ENCODE results near the gene DNAJA4.
"Not testable (repeated sequence)": the region's sequence is repeated elsewhere in the genome, so short reads cannot be mapped to it uniquely, and the experiment has no call there.

Gene DNAJA4

DNA sequence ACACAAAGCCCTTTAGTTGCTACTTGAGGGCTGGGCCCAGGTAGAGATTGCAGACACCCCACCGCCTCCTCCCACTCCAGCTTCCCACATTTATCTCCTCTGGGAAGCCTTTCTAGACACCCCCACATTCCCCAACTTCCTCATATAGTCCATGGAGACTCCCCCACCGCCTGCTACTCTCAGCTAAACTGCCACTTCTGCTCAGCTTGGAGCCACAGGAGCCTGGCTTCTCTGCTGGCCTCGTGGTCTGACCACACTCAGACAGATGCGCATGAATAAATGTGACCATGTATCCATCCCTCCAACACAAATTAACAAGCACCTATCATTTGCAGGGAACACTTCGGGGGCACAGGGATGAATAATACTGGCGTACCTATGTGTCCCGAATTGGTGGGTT lies 19.5 kb upstream of the DNAJA4 start:
- no peak for DNase-seq

DNA sequence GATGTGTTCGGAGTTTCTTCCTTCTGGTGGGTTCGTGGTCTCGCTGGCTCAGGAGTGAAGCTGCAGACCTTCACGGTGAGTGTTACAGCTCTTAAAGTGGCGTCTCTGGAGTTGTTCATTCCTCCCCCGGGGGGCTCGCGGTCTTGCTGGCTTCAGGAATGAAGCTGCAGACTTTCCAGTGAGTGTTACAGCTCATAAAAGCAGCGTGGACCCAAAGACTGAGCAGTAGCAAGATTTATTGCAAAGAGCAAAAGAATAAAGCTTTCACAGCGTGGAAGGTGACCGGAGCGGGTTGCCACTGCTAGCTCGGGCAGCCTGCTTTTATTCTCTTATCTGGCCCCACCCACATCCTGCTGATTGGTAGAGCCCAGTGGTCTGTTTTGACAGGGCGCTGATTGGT lies 19.0 kb upstream of the DNAJA4 start:
- DNase-seq: not testable (repeated sequence)

DNA sequence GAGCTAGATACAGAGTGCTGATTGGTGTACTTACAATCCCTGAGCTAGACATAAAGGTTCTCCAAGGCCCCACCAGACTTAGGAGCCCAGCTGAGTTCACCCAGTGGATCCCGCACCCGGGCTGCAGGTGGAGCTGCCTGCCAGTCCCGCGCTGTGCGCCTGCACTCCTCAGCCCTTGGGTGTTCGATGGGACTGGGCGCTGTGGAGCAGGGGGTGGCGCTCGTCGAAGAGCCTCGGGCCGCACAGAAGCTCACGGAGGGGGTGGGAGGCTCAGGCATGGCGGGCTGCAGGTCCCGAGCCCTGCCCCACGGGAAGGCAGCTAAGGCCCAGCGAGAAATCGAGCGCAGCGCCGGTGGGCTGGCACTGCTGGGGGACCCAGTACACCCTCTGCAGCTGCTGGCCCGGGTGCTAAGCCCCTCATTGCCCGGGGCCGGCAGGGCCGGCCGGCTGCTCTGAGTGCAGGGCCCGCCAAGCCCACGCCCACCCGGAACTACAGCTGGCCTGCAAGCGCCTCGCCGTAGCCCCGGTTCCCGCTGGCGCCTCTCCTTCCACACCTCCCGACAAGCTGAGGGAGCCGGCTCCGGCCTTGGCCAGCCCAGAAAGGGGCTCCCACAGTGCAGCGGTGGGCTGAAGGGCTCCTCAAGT lies 18.3 kb upstream of the DNAJA4 start:
- DNase-seq: not testable (repeated sequence)

- DNase-seq: no peak
These were observed 16.5 kb upstream of the DNAJA4 start for GRCh38 chr15:78247911-78248310.

- no peak for DNase-seq
These were observed 15.2 kb upstream of the DNAJA4 start for GRCh38 chr15:78249131-78249530.

GRCh38 chr15:78251136-78251535 lies 13.2 kb upstream of the DNAJA4 start:
- no peak for DNase-seq

DNA sequence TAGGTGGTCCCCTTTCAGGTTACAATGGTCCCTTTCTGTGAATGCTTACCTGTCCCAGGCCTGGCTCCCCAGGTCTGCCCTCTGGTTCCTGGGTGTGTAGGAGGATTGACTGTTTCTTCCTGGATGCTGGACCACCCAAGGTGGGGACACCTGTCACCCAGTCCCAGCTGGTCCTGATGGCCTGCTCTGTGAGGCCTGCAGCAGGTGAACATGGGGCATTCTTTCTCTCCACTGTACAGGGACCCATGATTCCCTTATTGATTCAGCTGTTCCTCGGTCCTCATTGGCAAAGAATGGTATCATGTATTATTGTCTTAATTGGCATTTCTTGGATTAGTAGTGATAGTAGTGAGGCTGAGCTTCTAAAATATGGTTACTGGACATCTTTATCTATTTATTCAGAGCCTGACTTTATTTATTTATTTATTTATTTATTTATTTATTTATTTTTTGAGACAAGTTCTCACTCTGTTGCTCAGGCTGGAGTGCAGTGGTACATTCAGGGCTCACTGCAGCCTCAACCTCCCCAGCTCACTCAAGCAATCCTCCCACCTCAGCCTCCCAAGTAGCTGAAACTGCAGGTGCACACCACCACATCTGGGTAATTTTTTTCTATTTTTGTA lies 8.8 kb upstream of the DNAJA4 start:
- DNase-seq: peak; percentile 35 to 39

GRCh38 chr15:78256044-78256437 lies 8.3 kb upstream of the DNAJA4 start:
- no peak for DNase-seq

GRCh38 chr15:78257681-78258080 lies 6.7 kb upstream of the DNAJA4 start:
- no peak for DNase-seq

GRCh38 chr15:78259232-78259631 lies 5.1 kb upstream of the DNAJA4 start:
- no peak for DNase-seq

DNA sequence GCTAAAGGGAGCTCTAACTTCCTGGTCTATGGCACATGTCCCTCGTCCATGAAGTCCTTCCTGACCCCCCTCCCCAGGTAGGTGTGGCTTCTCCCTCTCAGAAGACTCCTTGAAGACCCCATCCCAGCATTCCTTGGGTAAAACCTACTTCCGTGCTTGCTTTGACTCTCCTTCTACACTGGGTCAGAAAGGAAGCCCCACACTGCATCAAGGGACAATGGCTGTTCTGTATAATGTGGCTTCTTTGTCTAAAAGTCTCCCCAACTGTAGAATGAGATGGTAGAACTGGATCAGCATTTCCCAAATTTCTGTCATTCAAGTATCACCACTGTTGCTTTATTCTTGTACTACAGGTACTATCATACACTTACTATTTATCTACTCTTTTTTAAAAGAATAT lies 3.9 kb upstream of the DNAJA4 start:
- no peak for DNase-seq

DNA sequence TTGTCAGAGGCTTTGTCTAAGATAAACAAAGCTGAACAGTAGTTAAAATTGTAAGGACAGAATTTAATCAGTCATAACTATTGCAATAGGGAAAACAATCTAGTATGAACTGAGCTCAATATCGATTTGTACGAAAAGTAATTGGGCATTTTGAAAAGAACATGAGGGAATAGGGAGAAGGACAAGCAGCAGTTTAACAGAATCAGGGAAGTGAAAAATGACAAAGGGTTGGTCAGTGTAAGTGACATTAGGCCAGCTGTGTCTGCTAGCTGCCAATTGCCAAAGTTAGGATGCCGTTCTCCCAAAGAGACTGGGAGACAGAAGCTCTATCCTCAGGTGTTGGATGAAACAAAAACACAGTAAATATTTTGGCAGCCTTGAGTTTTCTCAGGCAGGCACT lies 3.3 kb upstream of the DNAJA4 start:
- no peak for DNase-seq

- no peak for DNase-seq
These were observed 996 bp upstream of the DNAJA4 start for GRCh38 chr15:78263351-78263781.

GRCh38 chr15:78263907-78264303 lies 457 bp upstream of the DNAJA4 start:
- no peak for DNase-seq

DNA sequence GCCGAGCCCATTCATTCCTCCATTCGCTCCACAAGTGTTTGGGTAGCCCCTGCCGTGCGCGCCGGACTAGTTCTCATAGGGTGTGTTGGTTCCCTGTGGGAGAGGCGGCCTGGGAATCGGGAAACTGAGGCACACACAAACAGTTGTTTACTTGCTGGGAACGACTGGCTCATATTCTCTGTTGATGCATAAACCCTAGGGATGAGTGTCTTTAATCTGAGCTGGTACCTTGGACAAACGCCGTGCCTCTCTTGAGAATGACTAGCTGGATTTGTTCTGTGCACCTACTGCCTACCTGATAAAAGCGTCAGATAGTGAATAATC lies 737 bp downstream of the DNAJA4 start:
- no peak for DNase-seq

GRCh38 chr15:78265752-78266224 lies 1.4 kb downstream of the DNAJA4 start:
- DNase-seq: no peak

- DNase-seq: no peak
These were observed 1.9 kb downstream of the DNAJA4 start for GRCh38 chr15:78266229-78266628.

GRCh38 chr15:78266806-78267205 lies 2.4 kb downstream of the DNAJA4 start:
- DNase-seq: no peak

- no peak for DNase-seq
These were observed 8.0 kb downstream of the DNAJA4 start for GRCh38 chr15:78272316-78272715.

GRCh38 chr15:78272776-78273175 lies 8.4 kb downstream of the DNAJA4 start:
- no peak for DNase-seq

GRCh38 chr15:78274994-78275393 lies 10.6 kb downstream of the DNAJA4 start:
- no peak for DNase-seq

- no peak for DNase-seq
These were observed 11.9 kb downstream of the DNAJA4 start for GRCh38 chr15:78276064-78276943.

- no peak for DNase-seq
These were observed 16.1 kb downstream of the DNAJA4 start for GRCh38 chr15:78280319-78281072.

Data from SHP77 (cell line).